HepG2 (cell line): ENCODE measurements around the gene RPL36. TPM values are rescaled to one million over a fixed set of nuclear protein-coding genes. Genes with fewer than 3 reads are reported as not detected.

Experiments
- ATAC-seq: fragments of 200-7000 bp; cut with Tn5 transposase; 3 replicates; pipeline ENCODE4 v1.9.1; 2020; ENCODE audit warnings: mild to moderate bottlenecking, moderate library complexity
- BruUV-seq: library from RNA; stranded (reverse); fragments of 400-500 nt; replicated peaks from 2 replicates; lab custom pipeline; 2021; lab: Mats Ljungman, UMichigan
- CTCF ChIA-PET: fragments of 300-600 bp; formaldehyde crosslinking; extraction: SDS; loops from one replicate; lab custom pipeline; 2021; ENCODE audit warnings: low total read pairs, inconsistent platforms, low intra/inter-chr PET ratio; lab: Yijun Ruan, JAX
- POLR2A ChIA-PET: fragments of 350-600 bp; sonication (Branson Sonifier 250); formaldehyde crosslinking; loops from one replicate; lab custom pipeline; 2020; ENCODE audit warnings: antibody characterized with exemption, inconsistent platforms; lab: Yijun Ruan, JAX
- DNase-seq: peaks from one replicate; pipeline ENCODE4 v3.0.0-alpha.2; 2015; ENCODE audit warnings: low spot score
- FAIRE-seq: peaks from 3 replicates; lab custom pipeline; 2011; peaks lifted over from hg19 to GRCh38; lab: Jason Lieb, UNC
- H2AFZ ChIP-seq: one replicate; pipeline ENCODE4 v1.6.1; 2011; ENCODE audit warnings: low read length, inconsistent platforms
- H3K27ac ChIP-seq: fragments of 300-600 bp; 3 replicates; pipeline ENCODE4 v1.8.0; 2011; ENCODE audit warnings: mixed run types, mild to moderate bottlenecking, mixed read lengths, low read length, inconsistent platforms; ENCODE audit not compliant: insufficient read depth; ENCODE audit errors: extremely low read length
- H3K27me3 ChIP-seq, 2 experiments: fragments of 200-600 bp in 1 of 2; 2 replicates in 1 of 2; 3 replicates in 1 of 2; pipeline versions ENCODE4 v1.6.0 to v1.8.0; 2011; ENCODE audit warnings: low read length in 2 of 2, mild to moderate bottlenecking in 2 of 2, moderate library complexity in 2 of 2, inconsistent platforms in 1 of 2; ENCODE audit not compliant: insufficient read depth in 2 of 2, control insufficient read depth in 1 of 2
- H3K36me3 ChIP-seq, 2 experiments: fragments of 200-600 bp in 1 of 2; replicated peaks in 1 of 2; 2 replicates in 1 of 2; 3 replicates in 1 of 2; pipeline versions ENCODE4 v1.5.1 to v1.8.0; 2011; ENCODE audit warnings: low read length in 2 of 2, inconsistent platforms in 1 of 2; ENCODE audit not compliant: insufficient read depth in 2 of 2, control insufficient read depth in 1 of 2
- H3K4me1 ChIP-seq: 2 replicates; pipeline ENCODE4 v1.5.1; 2012; ENCODE audit warnings: low read length, inconsistent platforms; ENCODE audit not compliant: insufficient read depth
- H3K4me2 ChIP-seq: 2 replicates; pipeline ENCODE4 v1.6.0; 2011; ENCODE audit warnings: low read depth, low read length, inconsistent platforms
- H3K4me3 ChIP-seq, 3 experiments: fragments of 200-600 bp in 1 of 3; sonication (generic), shearing (Covaris generic) in 1 of 3; replicated peaks in 1 of 3; 2 replicates each; pipeline ENCODE4 v1.5.1; 2011 to 2016; ENCODE audit warnings: low read length in 3 of 3, inconsistent platforms in 2 of 3, low read depth in 2 of 3, mild to moderate bottlenecking in 2 of 3, control low read depth in 1 of 3, mixed read lengths in 1 of 3; ENCODE audit not compliant: insufficient read depth in 1 of 3
- H3K79me2 ChIP-seq: one replicate; pipeline ENCODE4 v1.6.1; 2011; ENCODE audit warnings: low read length, inconsistent platforms; ENCODE audit not compliant: insufficient read depth
- H3K9ac ChIP-seq: 2 replicates; pipeline ENCODE4 v1.6.0; 2011; ENCODE audit warnings: mild to moderate bottlenecking, low read depth, low read length, inconsistent platforms; ENCODE audit not compliant: insufficient read depth
- H3K9me3 ChIP-seq: 2 replicates; pipeline ENCODE4 v1.5.1; 2012; ENCODE audit warnings: mild to moderate bottlenecking, low read length
- H4K20me1 ChIP-seq: 2 replicates; pipeline ENCODE4 v1.6.0; 2011; ENCODE audit warnings: inconsistent platforms, mild to moderate bottlenecking, low read length, moderate library complexity; ENCODE audit not compliant: insufficient read depth
- AGO2 ChIP-seq: fragments of 200-400 bp; formaldehyde crosslinking; optimal IDR thresholded peaks from 2 replicates; pipeline ENCODE3; 2017; ENCODE audit warnings: mild to moderate bottlenecking, low read depth, low read length, moderate library complexity
- ELF4 ChIP-seq: sonication (generic); formaldehyde crosslinking; IDR thresholded peaks from 2 replicates; pipeline ENCODE4 v1.5.0; 2020; ENCODE audit warnings: missing genetic modification reagents, mild to moderate bottlenecking, moderate library complexity, borderline replicate concordance
- FUBP1 ChIP-seq: sonication (generic); formaldehyde crosslinking; IDR thresholded peaks from 2 replicates; pipeline ENCODE4 v1.5.1; 2020; ENCODE audit warnings: missing genetic modification reagents, mild to moderate bottlenecking, borderline replicate concordance
- HOXA3 ChIP-seq: sonication (generic); formaldehyde crosslinking; IDR thresholded peaks from 2 replicates; pipeline ENCODE4 v1.5.0; 2020; ENCODE audit warnings: missing genetic modification reagents
- KAT8 ChIP-seq: IDR thresholded peaks from 2 replicates; pipeline ENCODE4 v1.6.1; 2016; ENCODE audit warnings: missing genetic modification reagents, missing compliant biosample characterization
- POLR2A ChIP-seq, 2 experiments: IDR thresholded peaks; 2 replicates each; pipeline ENCODE4 v1.6.1; 2011; ENCODE audit warnings: low read depth in 2 of 2, low read length in 2 of 2, mild to moderate bottlenecking in 1 of 2, moderate library complexity in 1 of 2; ENCODE audit not compliant: insufficient read depth in 1 of 2
- RBFOX2 ChIP-seq: fragments of 200-400 bp; formaldehyde crosslinking; IDR thresholded peaks from 2 replicates; pipeline ENCODE4 v1.6.1; 2017; ENCODE audit warnings: low read depth, mild to moderate bottlenecking, low read length
- ZNF180 ChIP-seq: sonication (generic); formaldehyde crosslinking; IDR thresholded peaks from 2 replicates; pipeline ENCODE4 v1.4.0; 2020; ENCODE audit warnings: low read depth, missing genetic modification reagents, borderline replicate concordance
- ZNF501 ChIP-seq: sonication (generic); formaldehyde crosslinking; IDR thresholded peaks from 2 replicates; pipeline ENCODE4 v1.5.1; 2020; ENCODE audit warnings: mild to moderate bottlenecking, moderate library complexity, missing genetic modification reagents
- WGBS: methylation state at CpG from one replicate; pipeline ENCODE4 v1.1.6; 2017; ENCODE audit warnings: low lambda C conversion rate; 5-methylcytosine and 5-hydroxymethylcytosine counted together
- in situ Hi-C: cut with HindIII; loops from 2 replicates; pipeline ENCODE4 v1.10.0; 2017; ENCODE audit warnings: low pct_unique_long_range_greater_than_20kb; ENCODE audit not compliant: extremely low pct_ligation_motif_present
- intact Hi-C: fragments of 100-400 bp; cut with micrococcal nuclease; formaldehyde crosslinking; loops from one replicate; pipeline ENCODE4 v1.10.0; 2022; ENCODE audit not compliant: unreplicated experiment
- polyA plus RNA-seq, 8 experiments: library from polyadenylated mRNA; depleted of rRNA in 3 of 8; stranded (reverse) in 7 of 8; unstranded in 1 of 8; fragments of >200 nt; fragmentation: Illumina TruSeq in 4 of 8; extraction: Trizol in 4 of 8; gene quantifications; 2 replicates each; pipeline versions ENCODE4 v1.2.1 to v1.2.3, GENCODE V29; 2011 to 2016; ENCODE audit warnings: low read depth in 4 of 8, missing spikeins in 1 of 8, mixed read lengths in 1 of 8; ENCODE audit not compliant: insufficient read depth in 1 of 8
- total RNA-seq, 5 experiments: library from RNA; depleted of rRNA; stranded (reverse); fragments of >200 nt; fragmentation: Illumina TruSeq; extraction: Trizol; gene quantifications; 2 replicates each; pipeline ENCODE4 v1.2.3, GENCODE V29; 2016; ENCODE audit warnings: low read depth in 1 of 5
- TF ChIP-seq, protein P1 (sequence below): sonication (generic); formaldehyde crosslinking; IDR thresholded peaks from 2 replicates; pipeline ENCODE4 v1.4.0; 2020; ENCODE audit warnings: missing genetic modification reagents

The RPL36 gene
- total and polyA plus RNA-seq, 2 of the 13 experiments (the other 11 are each of a cell fraction or from before 2014, with no cell fraction given): 706 to 740 TPM

DNA sequence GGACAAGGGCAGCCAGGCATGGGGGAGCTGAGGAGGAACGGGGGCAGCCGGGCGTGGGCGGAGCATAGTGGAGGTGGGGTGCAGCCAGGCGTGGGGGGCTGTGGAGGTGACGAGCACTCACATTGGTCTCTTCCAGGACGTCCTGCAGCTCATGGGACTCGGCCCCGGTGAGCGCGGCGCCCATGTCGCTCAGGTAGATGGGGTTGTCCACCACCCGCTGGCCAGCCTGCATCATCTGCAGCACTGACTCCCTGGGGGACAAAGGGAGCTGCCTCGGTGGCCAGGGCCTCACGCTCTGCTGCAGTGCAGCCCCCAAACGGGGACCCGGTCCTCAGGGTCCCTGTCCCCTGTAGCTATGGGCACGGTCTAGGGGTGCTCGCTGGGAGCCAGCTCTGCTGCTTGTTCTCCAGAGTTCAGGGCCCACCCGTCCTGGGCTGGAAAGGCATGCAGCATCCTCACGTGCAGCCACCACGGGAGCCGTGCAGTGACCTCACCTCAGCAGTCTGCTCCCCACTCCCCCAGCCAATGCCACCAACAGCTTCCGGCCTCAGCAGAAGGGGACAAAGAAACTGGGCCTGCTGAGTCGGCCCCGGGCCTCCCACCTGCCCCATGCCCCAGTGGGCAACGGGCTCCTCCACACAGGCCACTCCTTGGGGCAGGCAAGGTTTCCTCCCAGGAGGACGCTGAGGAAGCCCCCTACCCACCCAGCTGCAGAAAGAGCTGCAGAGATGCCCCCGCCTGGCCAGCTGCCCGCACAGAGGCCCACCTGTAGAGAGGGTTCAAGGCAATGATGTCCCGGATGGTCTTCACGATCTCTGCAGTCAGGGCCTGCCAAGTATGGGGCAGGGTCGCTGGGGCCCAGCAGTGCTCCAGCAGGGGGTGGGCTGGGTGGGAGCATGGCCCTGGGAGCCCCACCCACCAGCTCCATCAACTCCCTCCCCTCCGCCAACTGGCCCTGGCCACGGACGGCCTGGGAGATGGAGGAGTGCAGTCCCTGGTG is 17.8 kb downstream of the RPL36 start:
- H3K27ac ChIP-seq: no peak overlapping the region
- 98% methylated on average over 9 of the region's 37 CpGs for WGBS
- no TSS peak for BruUV-seq
- no peak overlapping the region for H2AFZ ChIP-seq
- no peaks in the 10 kb centered on the region for H3K9me3 ChIP-seq
- intact Hi-C loops: no loop called here
- no peaks in the 10 kb centered on the region for H3K27me3 ChIP-seq
- DNase-seq (no peak), FAIRE-seq (no peak), ATAC-seq (no peak; the same call in 1 of the 3 replicates)
- no peak overlapping the region for H3K4me3 ChIP-seq
- TF ChIP-seq AGO2: peak; percentile 82
- no peak for TF ChIP-seq ELF4
- TF ChIP-seq ZNF501 (CRISPR knock-in tag): no peak
- TF ChIP-seq HOXA3 (CRISPR knock-in tag): no peak
- TF ChIP-seq KAT8 (CRISPR knock-in tag): no peak
- TF ChIP-seq RBFOX2: peak; percentile 65
- TF ChIP-seq, protein P1, sequence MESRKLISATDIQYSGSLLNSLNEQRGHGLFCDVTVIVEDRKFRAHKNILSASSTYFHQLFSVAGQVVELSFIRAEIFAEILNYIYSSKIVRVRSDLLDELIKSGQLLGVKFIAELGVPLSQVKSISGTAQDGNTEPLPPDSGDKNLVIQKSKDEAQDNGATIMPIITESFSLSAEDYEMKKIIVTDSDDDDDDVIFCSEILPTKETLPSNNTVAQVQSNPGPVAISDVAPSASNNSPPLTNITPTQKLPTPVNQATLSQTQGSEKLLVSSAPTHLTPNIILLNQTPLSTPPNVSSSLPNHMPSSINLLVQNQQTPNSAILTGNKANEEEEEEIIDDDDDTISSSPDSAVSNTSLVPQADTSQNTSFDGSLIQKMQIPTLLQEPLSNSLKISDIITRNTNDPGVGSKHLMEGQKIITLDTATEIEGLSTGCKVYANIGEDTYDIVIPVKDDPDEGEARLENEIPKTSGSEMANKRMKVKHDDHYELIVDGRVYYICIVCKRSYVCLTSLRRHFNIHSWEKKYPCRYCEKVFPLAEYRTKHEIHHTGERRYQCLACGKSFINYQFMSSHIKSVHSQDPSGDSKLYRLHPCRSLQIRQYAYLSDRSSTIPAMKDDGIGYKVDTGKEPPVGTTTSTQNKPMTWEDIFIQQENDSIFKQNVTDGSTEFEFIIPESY (CRISPR knock-in tag): no peak
- no peak for TF ChIP-seq ZNF180 (CRISPR knock-in tag)
- peak in 1 of 2 experiments; percentile 25; a peak in 1 of 4 replicates for TF ChIP-seq POLR2A (IDR thresholded peaks at IDR 0.05; ENCODE audit: insufficient read depth in 1 of 2, low read depth in 2 of 2, low read length in 2 of 2)
- no peak for TF ChIP-seq FUBP1 (CRISPR knock-in tag)
- H3K9ac ChIP-seq: no peak overlapping the region
- POLR2A ChIA-PET: interaction anchor here (1.0 to 1.7 kb wide), 4 partner anchors 11 to 18 kb away, joined by 3 to 6 read pairs (median 4); partner anchors contain the start of genes CATSPERD, LONP1 and RPL36
- CTCF ChIA-PET: no interaction called here
- H3K36me3 ChIP-seq: peaks cover 45 to 82% of the 10 kb centered on the region in 2 experiments
- peaks cover 2% of the 10 kb centered on the region for H3K79me2 ChIP-seq
- H3K4me1 ChIP-seq: no peaks in the 10 kb centered on the region
- no peak overlapping the region for H3K4me2 ChIP-seq
- H4K20me1 ChIP-seq: no peaks in the 10 kb centered on the region
- in situ Hi-C loops: no loop called here
